Measurements from ENCODE around the gene CDKN1C. TPM values are rescaled to one million over a fixed set of nuclear protein-coding genes. Genes with fewer than 3 reads are reported as not detected.
"Not testable (repeated sequence)": the region's sequence is repeated elsewhere in the genome, so short reads cannot be mapped to it uniquely, and the experiment has no call there.

CDKN1C gene
- polyA plus RNA-seq, 1 donor from 2014 or later = not detected

DNA sequence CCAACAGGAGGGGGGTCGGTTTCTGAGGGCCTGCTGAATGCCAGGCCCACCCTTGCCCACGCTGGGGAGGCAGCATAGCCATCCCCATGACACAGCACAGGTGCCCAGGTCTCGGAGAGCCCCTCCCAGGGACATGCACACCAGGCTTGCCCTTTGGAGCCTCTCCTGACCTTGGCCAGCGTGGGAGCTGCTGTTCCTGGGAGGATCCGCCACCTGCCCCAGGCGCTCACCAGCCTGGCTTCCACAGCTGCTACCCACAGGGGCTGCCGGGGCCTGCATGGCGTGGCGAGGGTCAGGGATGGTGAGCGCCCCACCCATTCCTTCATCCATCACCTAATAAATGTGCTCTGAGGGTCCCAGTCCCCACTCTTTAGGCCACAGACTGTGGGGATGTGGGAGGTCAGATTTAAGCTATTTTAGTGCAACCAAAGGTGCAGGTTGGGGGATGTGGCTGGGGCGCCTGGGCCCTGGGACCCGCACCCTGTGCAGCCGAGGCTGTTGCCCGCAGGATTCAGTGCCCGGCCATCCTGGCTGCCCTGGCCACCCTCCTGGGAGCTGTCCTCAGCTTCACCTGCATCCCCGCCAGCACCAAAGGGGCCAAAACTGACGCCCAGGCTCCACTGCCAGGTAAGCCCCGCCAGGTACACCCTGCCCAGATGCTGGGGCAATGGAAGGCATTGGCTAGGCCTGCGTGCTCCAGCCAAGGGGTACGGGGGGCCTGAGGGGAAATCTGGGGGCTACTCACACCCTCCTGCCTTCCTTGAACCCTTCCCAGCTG lies 30.7 kb upstream of the CDKN1C start:
- no peak overlapping the region for H3K27ac Mint-ChIP-seq
- H3K4me1 Mint-ChIP-seq = peaks cover 5 to 15% (median 13%) of the 10 kb centered on the region in 3 donors
- no peak overlapping the region for H3K4me3 Mint-ChIP-seq
- no peaks in the 10 kb centered on the region for H3K36me3 Mint-ChIP-seq
- no peaks in the 10 kb centered on the region for H3K27me3 Mint-ChIP-seq
- H3K9me3 Mint-ChIP-seq = no peaks in the 10 kb centered on the region

DNA sequence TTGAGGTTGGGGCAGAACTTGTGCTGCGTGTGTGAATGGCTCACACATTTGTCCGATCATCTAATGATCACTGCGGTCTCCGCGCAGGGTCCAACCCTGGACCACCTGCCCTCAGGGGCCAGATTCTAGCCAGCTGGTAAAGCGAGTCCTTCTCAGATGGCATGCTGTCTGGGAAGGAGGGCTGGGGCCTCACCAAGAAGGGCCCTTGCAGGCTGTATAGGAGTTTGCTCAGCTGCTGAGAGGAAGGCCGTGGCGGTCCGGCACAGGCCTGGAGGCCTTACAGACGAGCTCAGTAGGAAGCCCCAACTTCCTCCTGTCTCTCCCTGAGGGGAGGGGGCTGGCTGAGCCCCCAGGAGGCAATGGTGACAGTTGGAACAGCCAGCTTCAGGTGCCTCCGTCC lies 29.9 kb upstream of the CDKN1C start:
- Mint-ChIP-seq H3K27ac (no peak overlapping the region), H3K4me1 (peaks cover 5 to 15% (median 13%) of the 10 kb centered on the region in 3 donors), H3K4me3 (no peak overlapping the region), H3K27me3 (no peaks in the 10 kb centered on the region), H3K36me3 (no peaks in the 10 kb centered on the region), H3K9me3 (no peaks in the 10 kb centered on the region)

DNA sequence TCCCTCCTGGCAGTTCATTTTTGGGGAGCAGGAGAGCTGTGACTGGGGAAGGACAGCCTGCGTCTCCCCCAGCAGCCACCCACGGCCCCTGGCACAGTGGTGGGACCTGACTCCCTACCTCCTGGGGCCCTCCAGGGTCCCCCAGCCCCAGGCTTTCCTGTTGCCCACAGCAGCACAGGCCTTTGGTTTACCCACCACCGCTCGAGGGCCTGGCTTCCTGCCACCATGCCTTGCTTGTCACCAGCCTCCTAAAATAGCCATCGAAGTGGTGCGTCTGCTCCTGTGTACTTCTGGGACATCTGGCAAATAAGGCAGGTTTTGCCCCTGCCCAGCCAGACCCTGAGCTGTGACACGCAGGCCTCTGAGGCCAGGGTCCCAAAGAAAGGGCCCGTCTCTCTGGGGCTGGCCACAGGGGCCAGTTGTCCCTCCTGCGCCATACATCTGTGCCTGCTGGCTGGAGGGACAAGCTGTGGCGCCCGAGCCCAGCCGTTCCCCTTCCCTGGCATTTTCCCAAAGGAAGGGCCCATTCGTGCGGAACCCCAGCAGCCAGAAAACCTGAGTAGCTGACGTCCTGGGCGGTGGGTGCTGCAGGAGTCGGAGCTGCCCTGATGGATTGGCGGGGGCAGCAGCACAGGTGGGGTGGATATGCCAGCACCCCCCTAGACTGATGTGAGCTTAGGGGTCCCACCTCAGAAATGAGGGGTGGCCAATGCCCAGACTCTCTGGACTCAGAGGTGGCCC lies 29.1 kb upstream of the CDKN1C start:
- Mint-ChIP-seq H3K27me3 (peaks cover 3% of the 10 kb centered on the region), H3K27ac (no peak overlapping the region), H3K9me3 (no peaks in the 10 kb centered on the region), H3K4me1 (peaks cover 5 to 13% (median 11%) of the 10 kb centered on the region in 3 donors), H3K36me3 (no peaks in the 10 kb centered on the region), H3K4me3 (peak overlapping the region in 1 of 4 donors; percentile 73)

DNA sequence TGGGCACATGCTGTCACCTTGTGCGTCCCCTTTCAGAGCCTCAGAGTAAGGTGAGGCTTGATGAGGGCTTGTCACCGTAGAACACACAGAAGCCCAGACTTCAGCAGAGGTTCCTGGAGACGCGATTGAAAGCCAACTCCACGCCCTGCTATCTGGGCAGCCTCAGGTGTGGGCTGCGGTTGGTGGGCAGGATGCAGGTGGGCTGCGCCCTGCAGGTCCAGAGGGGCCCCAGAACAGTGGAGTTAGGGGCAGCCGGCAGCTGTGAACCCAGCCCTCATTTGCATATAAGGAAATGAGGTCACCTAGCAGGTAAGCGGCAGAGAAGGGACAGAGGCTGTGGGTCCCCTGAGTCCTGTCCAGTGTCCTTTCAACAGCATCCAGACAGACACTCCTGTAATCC lies 28.2 kb upstream of the CDKN1C start:
- Mint-ChIP-seq H3K4me1 (peaks cover 5 to 13% (median 11%) of the 10 kb centered on the region in 3 donors), H3K27me3 (peaks cover 3% of the 10 kb centered on the region), H3K9me3 (no peaks in the 10 kb centered on the region), H3K36me3 (no peaks in the 10 kb centered on the region), H3K27ac (peak overlapping the region in 1 of 3 donors; percentile 29), H3K4me3 (peak overlapping the region in 1 of 4 donors; percentile 83)

GRCh38 chr11:2913019-2913431 lies 27.4 kb upstream of the CDKN1C start:
- peaks cover 5 to 13% (median 11%) of the 10 kb centered on the region in 3 donors for H3K4me1 Mint-ChIP-seq

DNA sequence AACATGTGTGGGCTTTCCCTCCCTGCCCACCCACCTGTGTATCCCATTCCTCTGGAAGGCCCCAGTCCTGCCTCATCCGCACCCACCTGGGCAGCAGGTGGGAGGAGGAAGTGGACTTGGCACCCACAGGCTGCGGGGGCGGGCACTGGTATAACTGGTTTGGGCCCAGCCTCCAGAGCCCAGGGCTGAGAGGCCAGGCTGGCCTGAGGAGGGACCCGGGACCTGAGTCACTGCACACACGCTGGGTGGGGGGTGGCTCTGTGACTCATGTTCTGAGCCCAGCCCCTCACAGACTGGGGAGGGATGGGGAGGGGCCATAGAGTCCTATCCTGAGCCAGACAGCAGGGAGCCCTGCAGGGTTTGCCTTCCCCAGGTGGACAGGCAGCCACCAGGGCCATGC lies 26.9 kb upstream of the CDKN1C start:
- Mint-ChIP-seq H3K4me3 (no peak overlapping the region), H3K27ac (no peak overlapping the region), H3K9me3 (no peaks in the 10 kb centered on the region), H3K36me3 (no peaks in the 10 kb centered on the region), H3K4me1 (peaks cover 5 to 13% (median 11%) of the 10 kb centered on the region in 3 donors), H3K27me3 (peaks cover 3% of the 10 kb centered on the region)

More at GRCh38 chr11:2913019-2913431, 27.4 kb upstream of the CDKN1C start:
- H3K9me3 Mint-ChIP-seq = no peaks in the 10 kb centered on the region
- no peaks in the 10 kb centered on the region for H3K36me3 Mint-ChIP-seq
- peak overlapping the region in 1 of 4 donors; percentile 51 for H3K4me3 Mint-ChIP-seq
- H3K27ac Mint-ChIP-seq = no peak overlapping the region
- H3K27me3 Mint-ChIP-seq = peaks cover 3% of the 10 kb centered on the region

- no peaks in the 10 kb centered on the region for H3K9me3 Mint-ChIP-seq
- no peaks in the 10 kb centered on the region for H3K36me3 Mint-ChIP-seq
- H3K27me3 Mint-ChIP-seq = peaks cover 3% of the 10 kb centered on the region
- H3K4me3 Mint-ChIP-seq = no peak overlapping the region
- H3K27ac Mint-ChIP-seq = no peak overlapping the region
- peaks cover 5 to 13% (median 11%) of the 10 kb centered on the region in 3 donors for H3K4me1 Mint-ChIP-seq
Measured at GRCh38 chr11:2911785-2912391, 26.3 kb upstream of the CDKN1C start.

GRCh38 chr11:2911088-2911784 lies 25.7 kb upstream of the CDKN1C start:
- Mint-ChIP-seq H3K27me3 (peaks cover 3% of the 10 kb centered on the region), H3K27ac (no peak overlapping the region), H3K36me3 (no peaks in the 10 kb centered on the region), H3K4me3 (no peak overlapping the region), H3K4me1 (peaks cover 5 to 13% (median 11%) of the 10 kb centered on the region in 3 donors), H3K9me3 (no peaks in the 10 kb centered on the region)

GRCh38 chr11:2910401-2910955 lies 24.9 kb upstream of the CDKN1C start:
- Mint-ChIP-seq H3K36me3 (peaks cover 4% of the 10 kb centered on the region), H3K4me3 (peak overlapping the region in 1 of 4 donors; percentile 60), H3K27me3 (peaks cover 4% of the 10 kb centered on the region), H3K9me3 (peaks cover 0 to 1% (median 0%) of the 10 kb centered on the region in 3 donors), H3K27ac (peak overlapping the region in 1 of 3 donors; percentile 19), H3K4me1 (peaks cover 5 to 13% (median 11%) of the 10 kb centered on the region in 3 donors)

- no peak overlapping the region for H3K4me3 Mint-ChIP-seq
Measured at GRCh38 chr11:2909133-2909902, 23.7 kb upstream of the CDKN1C start.

DNA sequence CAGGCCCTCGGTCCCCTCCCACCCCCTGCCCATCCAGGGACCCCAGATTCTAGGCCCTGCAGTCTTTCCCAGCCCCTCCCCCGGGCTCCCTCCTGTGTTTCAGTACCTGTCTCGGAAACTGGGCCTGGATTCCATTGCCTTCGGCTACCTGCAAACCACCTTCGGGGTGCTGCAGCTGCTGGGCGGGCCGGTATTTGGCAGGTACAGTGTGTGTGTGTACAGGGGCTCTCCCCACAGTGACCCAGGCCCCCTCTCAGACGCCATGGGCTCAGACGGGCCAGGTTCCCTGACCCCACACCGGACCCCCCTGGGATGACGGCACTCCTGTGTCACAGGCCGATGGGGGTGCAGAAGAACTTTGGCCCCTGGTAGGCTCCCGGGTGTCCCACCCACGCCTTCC lies 22.6 kb upstream of the CDKN1C start:
- H3K27ac Mint-ChIP-seq = no peak overlapping the region
- peaks cover 10% of the 10 kb centered on the region for H3K36me3 Mint-ChIP-seq
- peaks cover 2 to 8% (median 4%) of the 10 kb centered on the region in 3 donors for H3K4me1 Mint-ChIP-seq
- no peak overlapping the region for H3K4me3 Mint-ChIP-seq
- H3K27me3 Mint-ChIP-seq = peaks cover 7% of the 10 kb centered on the region
- peaks cover 0 to 4% (median 1%) of the 10 kb centered on the region in 3 donors for H3K9me3 Mint-ChIP-seq

More at GRCh38 chr11:2909133-2909902, 23.7 kb upstream of the CDKN1C start:
- H3K36me3 Mint-ChIP-seq = peaks cover 10% of the 10 kb centered on the region
- peaks cover 0 to 4% (median 1%) of the 10 kb centered on the region in 3 donors for H3K9me3 Mint-ChIP-seq
- peaks cover 5 to 15% (median 13%) of the 10 kb centered on the region in 3 donors for H3K4me1 Mint-ChIP-seq
- H3K27me3 Mint-ChIP-seq = peaks cover 7% of the 10 kb centered on the region
- no peak overlapping the region for H3K27ac Mint-ChIP-seq

DNA sequence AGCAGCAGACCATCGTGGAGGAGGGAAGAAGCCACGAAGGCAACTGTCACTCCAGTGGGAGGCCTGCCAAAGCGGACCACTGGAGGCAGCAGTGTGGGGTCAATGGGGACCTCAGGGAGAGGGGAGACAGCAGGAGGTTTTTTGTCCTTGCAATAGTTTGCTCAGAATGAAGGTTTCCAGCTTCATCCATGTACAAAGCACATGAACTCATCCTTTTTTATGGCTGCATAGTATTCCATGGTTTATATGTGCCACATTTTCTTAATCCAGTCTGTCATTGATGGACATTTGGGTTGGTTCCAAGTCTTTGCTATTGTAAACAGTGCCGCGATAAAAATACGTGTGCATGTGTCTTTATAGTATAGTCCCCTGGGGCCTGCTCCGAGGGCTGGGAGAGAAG lies 19.7 kb upstream of the CDKN1C start:
- not testable (repeated sequence) for H3K9me3 Mint-ChIP-seq, H3K36me3 Mint-ChIP-seq, H3K4me1 Mint-ChIP-seq, H3K27ac Mint-ChIP-seq, H3K27me3 Mint-ChIP-seq
- peak overlapping the region in 2 of 4 donors; percentile 22 to 83 for H3K4me3 Mint-ChIP-seq

DNA sequence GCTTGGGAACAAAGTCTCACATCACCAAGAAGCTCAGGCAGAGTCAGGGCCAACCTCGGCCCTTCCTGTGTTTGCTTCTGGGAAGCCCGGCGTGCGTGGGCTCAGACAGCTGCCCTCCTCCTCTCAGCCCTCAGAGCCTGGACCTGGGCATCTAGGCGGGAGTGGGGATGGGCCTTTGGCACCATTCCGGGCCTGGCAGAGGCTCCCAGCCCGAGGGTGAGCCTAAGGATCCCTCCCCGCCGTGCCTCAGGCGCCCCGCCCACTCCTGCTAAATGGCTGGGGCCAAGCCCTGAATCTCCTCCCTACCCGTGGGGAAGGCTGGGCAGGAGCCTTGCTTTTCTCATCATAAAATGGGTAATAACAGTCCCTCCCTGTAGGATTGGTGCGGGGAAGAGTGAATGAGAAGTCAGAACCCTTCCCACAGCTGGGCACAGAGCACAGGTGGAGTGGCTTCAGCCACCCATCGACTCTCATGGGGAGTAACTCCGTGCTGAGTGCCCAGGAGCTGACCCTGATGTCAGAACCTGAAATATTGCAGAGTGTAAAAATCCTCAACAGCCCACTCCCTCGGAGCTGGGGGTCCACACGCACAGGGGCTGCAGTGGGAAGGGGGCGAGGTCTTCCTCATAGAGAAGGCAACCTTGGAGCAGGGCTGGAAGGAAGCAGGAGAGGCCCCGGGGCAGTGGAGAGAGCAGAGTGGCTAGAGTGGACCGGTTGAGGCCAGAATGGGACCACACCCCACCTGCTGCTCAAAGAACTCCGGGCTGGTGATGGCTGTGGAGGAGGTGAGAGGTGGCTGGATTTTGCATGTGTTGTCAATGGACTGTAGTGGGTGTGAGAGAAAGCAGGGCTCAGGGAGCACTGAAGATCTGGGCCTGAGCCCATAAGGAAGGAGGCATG lies 18.8 kb upstream of the CDKN1C start:
- Mint-ChIP-seq H3K9me3 (peaks cover 0 to 4% (median 1%) of the 10 kb centered on the region in 3 donors), H3K4me1 (peaks cover 9 to 15% (median 10%) of the 10 kb centered on the region in 3 donors), H3K27me3 (peaks cover 4% of the 10 kb centered on the region), H3K4me3 (peak overlapping the region in 2 of 4 donors; percentile 51 to 77), H3K36me3 (peaks cover 10% of the 10 kb centered on the region), H3K27ac (no peak overlapping the region)
